NB4 (cell line): ENCODE measurements around the gene MARS1.

Source experiments
- CTCF ChIP-seq: IDR thresholded peaks from one replicate; pipeline ENCODE4 v1.5.1; 2012; ENCODE audit warnings: low read depth, low read length
- MAX ChIP-seq: IDR thresholded peaks from 2 replicates; pipeline ENCODE4 v1.6.1; 2011; ENCODE audit warnings: low read depth, low read length
- MYC ChIP-seq: IDR thresholded peaks from 2 replicates; pipeline ENCODE4 v1.6.1; 2011; ENCODE audit warnings: low read depth, low read length
- POLR2A ChIP-seq: IDR thresholded peaks from 2 replicates; pipeline ENCODE4 v1.6.1; 2011; ENCODE audit warnings: mild to moderate bottlenecking; ENCODE audit not compliant: insufficient read length; ENCODE audit errors: extremely low read depth

- TF ChIP-seq POLR2A (no peak), CTCF (no peak), MYC (no peak), MAX (no peak)
Measured at GRCh38 chr12:57535764-57536596, 48.1 kb downstream of the MARS1 start.
